BLaER1 (cell line): ENCODE results near the gene RFPL1.
A peak's percentile ranks its signal among the peaks of the same experiment; 100 is the strongest.

ENCODE experiments used
- H3K27ac ChIP-seq: shearing (Covaris generic); formaldehyde crosslinking; 2 replicates; pipeline ENCODE4 v1.8.1; 2022
- H3K27me3 ChIP-seq: shearing (Covaris generic); formaldehyde crosslinking; 2 replicates; pipeline ENCODE4 v1.8.1; 2022
- H3K36me3 ChIP-seq: shearing (Covaris generic); formaldehyde crosslinking; 2 replicates; pipeline ENCODE4 v1.8.1; 2022
- H3K4me1 ChIP-seq: shearing (Covaris generic); formaldehyde crosslinking; 2 replicates; pipeline ENCODE4 v1.8.1; 2022
- H3K4me2 ChIP-seq: shearing (Covaris generic); formaldehyde crosslinking; 2 replicates; pipeline ENCODE4 v1.8.1; 2022
- H3K4me3 ChIP-seq: shearing (Covaris generic); formaldehyde crosslinking; 2 replicates; pipeline ENCODE4 v1.8.1; 2022
- H3K9ac ChIP-seq: shearing (Covaris generic); formaldehyde crosslinking; 2 replicates; pipeline ENCODE4 v1.8.1; 2022
- H3K9me3 ChIP-seq: shearing (Covaris generic); formaldehyde crosslinking; 2 replicates; pipeline ENCODE4 v1.8.1; 2022
- H4K20me1 ChIP-seq: shearing (Covaris generic); formaldehyde crosslinking; 2 replicates; pipeline ENCODE4 v1.8.1; 2022
- Cebpa-rat ChIP-seq: shearing (Covaris generic); IDR thresholded peaks from 2 replicates; pipeline ENCODE4 v1.8.1; 2022

Gene RFPL1

GRCh38 chr22:29459773-29460172 lies 21.4 kb downstream of the RFPL1 start:
- H3K4me3 ChIP-seq: no peak overlapping the region
- no peaks in the 10 kb centered on the region for H3K36me3 ChIP-seq
- no peak overlapping the region for H3K27ac ChIP-seq
- no peak overlapping the region for H3K4me2 ChIP-seq
- H3K27me3 ChIP-seq: no peaks in the 10 kb centered on the region
- no peaks in the 10 kb centered on the region for H4K20me1 ChIP-seq
- no peaks in the 10 kb centered on the region for H3K9me3 ChIP-seq
- H3K4me1 ChIP-seq: no peaks in the 10 kb centered on the region
- TF ChIP-seq Cebpa-rat: no peak
- H3K9ac ChIP-seq: no peak overlapping the region

- H4K20me1 ChIP-seq: no peaks in the 10 kb centered on the region
- H3K9ac ChIP-seq: no peak overlapping the region
- H3K4me2 ChIP-seq: no peak overlapping the region
- no peak overlapping the region for H3K4me3 ChIP-seq
- TF ChIP-seq Cebpa-rat: no peak
- H3K4me1 ChIP-seq: no peaks in the 10 kb centered on the region
- H3K27ac ChIP-seq: no peak overlapping the region
- no peaks in the 10 kb centered on the region for H3K9me3 ChIP-seq
- no peaks in the 10 kb centered on the region for H3K36me3 ChIP-seq
- no peaks in the 10 kb centered on the region for H3K27me3 ChIP-seq
Observed at GRCh38 chr22:29461263-29461662, 22.9 kb downstream of the RFPL1 start.

- Histone ChIP-seq H3K9ac (no peak overlapping the region), H3K4me1 (no peaks in the 10 kb centered on the region), H3K9me3 (no peaks in the 10 kb centered on the region), H3K36me3 (no peaks in the 10 kb centered on the region), H3K27me3 (no peaks in the 10 kb centered on the region), H3K4me3 (no peak overlapping the region), H4K20me1 (no peaks in the 10 kb centered on the region), H3K27ac (no peak overlapping the region), H3K4me2 (no peak overlapping the region)
- TF ChIP-seq Cebpa-rat: no peak
Observed at GRCh38 chr22:29463629-29464028, 25.2 kb downstream of the RFPL1 start.

- TF ChIP-seq Cebpa-rat: no peak
- no peaks in the 10 kb centered on the region; the same call in 1 of the 2 replicates for H3K4me1 ChIP-seq
- no peaks in the 10 kb centered on the region for H4K20me1 ChIP-seq
- H3K36me3 ChIP-seq: no peaks in the 10 kb centered on the region
- no peak overlapping the region for H3K9ac ChIP-seq
- H3K4me2 ChIP-seq: no peak overlapping the region
- H3K27me3 ChIP-seq: no peaks in the 10 kb centered on the region
- H3K9me3 ChIP-seq: no peaks in the 10 kb centered on the region
- H3K27ac ChIP-seq: no peak overlapping the region
- H3K4me3 ChIP-seq: no peak overlapping the region
Observed at GRCh38 chr22:29464581-29464980, 26.2 kb downstream of the RFPL1 start.

- TF ChIP-seq Cebpa-rat: no peak
- no peak overlapping the region for H3K27ac ChIP-seq
- no peaks in the 10 kb centered on the region for H3K36me3 ChIP-seq
- H3K9ac ChIP-seq: no peak overlapping the region
- no peaks in the 10 kb centered on the region for H4K20me1 ChIP-seq
- H3K4me3 ChIP-seq: 0 out of 2 replicates have a peak overlapping the region, but pooled peaks have one; percentile 42
- H3K4me1 ChIP-seq: peaks cover 12% of the 10 kb centered on the region
- peaks cover 7% of the 10 kb centered on the region; the same call in 1 of the 2 replicates for H3K27me3 ChIP-seq
- no peaks in the 10 kb centered on the region for H3K9me3 ChIP-seq
- H3K4me2 ChIP-seq: peak overlapping the region; percentile 83
Observed at GRCh38 chr22:29469755-29470154, 31.4 kb downstream of the RFPL1 start.

GRCh38 chr22:29470159-29470855 lies 31.9 kb downstream of the RFPL1 start:
- H3K4me1 ChIP-seq: peaks cover 18% of the 10 kb centered on the region
- no peak overlapping the region for H3K27ac ChIP-seq
- no peaks in the 10 kb centered on the region for H3K9me3 ChIP-seq
- TF ChIP-seq Cebpa-rat: no peak
- H3K4me3 ChIP-seq: peak overlapping the region; percentile 42; the same call in 1 of the 2 replicates
- H3K9ac ChIP-seq: no peak overlapping the region
- no peaks in the 10 kb centered on the region for H3K36me3 ChIP-seq
- peak overlapping the region; percentile 83 for H3K4me2 ChIP-seq
- peaks cover 7% of the 10 kb centered on the region; the same call in 1 of the 2 replicates for H3K27me3 ChIP-seq
- H4K20me1 ChIP-seq: no peaks in the 10 kb centered on the region

- Histone ChIP-seq H3K4me3 (no peak overlapping the region), H3K27me3 (peaks cover 7% of the 10 kb centered on the region; the same call in 1 of the 2 replicates)
Observed at GRCh38 chr22:29473001-29473400, 34.6 kb downstream of the RFPL1 start.

DNA sequence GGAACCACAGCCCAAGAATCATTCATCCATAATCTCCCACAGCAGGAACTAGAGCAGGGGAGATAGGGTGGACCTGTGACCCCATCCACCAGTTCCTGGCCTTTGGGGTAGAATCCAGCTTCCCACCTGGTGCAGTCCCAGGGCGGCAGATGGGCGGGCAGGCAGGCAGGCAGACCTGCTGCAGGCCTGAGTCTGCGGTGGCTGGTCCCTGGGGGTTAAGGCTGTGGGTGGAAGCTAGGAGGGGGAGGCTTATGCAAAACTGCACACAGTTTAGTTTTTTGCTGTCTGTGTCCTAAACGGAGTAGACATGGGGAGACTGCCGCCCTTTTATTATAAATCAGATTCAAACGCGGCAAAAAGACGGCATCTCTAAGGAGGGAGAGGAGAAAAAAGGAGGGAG lies 37.2 kb downstream of the RFPL1 start:
- TF ChIP-seq Cebpa-rat: no peak
- H3K4me1 ChIP-seq: peaks cover 34% of the 10 kb centered on the region
- H3K36me3 ChIP-seq: no peaks in the 10 kb centered on the region

More at GRCh38 chr22:29473001-29473400, 34.6 kb downstream of the RFPL1 start:
- Histone ChIP-seq H3K9me3 (no peaks in the 10 kb centered on the region), H3K9ac (no peak overlapping the region), H3K4me1 (peaks cover 36% of the 10 kb centered on the region), H4K20me1 (peaks cover 13% of the 10 kb centered on the region), H3K36me3 (no peaks in the 10 kb centered on the region), H3K4me2 (no peak overlapping the region), H3K27ac (no peak overlapping the region)
- TF ChIP-seq Cebpa-rat: no peak

DNA sequence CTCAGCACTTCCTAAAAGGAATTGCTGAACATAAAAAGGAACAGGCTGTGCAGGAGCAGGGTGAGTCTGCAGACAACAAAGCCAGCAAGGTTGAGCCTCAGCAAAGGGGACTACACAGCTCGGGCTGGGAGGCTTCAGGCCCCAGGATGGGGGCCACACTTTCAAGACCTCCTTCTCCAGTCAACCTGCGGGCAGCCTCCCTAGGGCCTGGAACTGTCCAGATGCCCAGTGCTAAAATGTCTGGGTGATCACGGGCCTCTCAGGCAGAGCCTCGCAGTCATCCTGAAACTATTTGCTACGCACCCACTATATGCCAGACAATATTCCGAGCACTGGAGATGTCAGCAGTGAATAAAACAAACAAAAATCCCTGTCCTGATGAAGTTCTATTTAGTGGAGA lies 37.7 kb downstream of the RFPL1 start:
- Histone ChIP-seq H4K20me1 (peaks cover 28% of the 10 kb centered on the region), H3K27ac (no peak overlapping the region), H3K4me2 (peak overlapping the region; percentile 79), H3K27me3 (peaks cover 20% of the 10 kb centered on the region), H3K4me3 (no peak overlapping the region), H3K9ac (no peak overlapping the region), H3K36me3 (no peaks in the 10 kb centered on the region), H3K4me1 (peaks cover 30% of the 10 kb centered on the region), H3K9me3 (peaks cover 14% of the 10 kb centered on the region; the same call in 1 of the 2 replicates)
- no peak for TF ChIP-seq Cebpa-rat

More for the DNA sequence above, 37.2 kb downstream of the RFPL1 start:
- peaks cover 11% of the 10 kb centered on the region; the same call in 1 of the 2 replicates for H3K9me3 ChIP-seq
- H3K27ac ChIP-seq: no peak overlapping the region
- no peak overlapping the region for H3K4me3 ChIP-seq
- H4K20me1 ChIP-seq: peaks cover 28% of the 10 kb centered on the region
- peak overlapping the region; percentile 79 for H3K4me2 ChIP-seq
- peaks cover 20% of the 10 kb centered on the region for H3K27me3 ChIP-seq
- H3K9ac ChIP-seq: no peak overlapping the region

DNA sequence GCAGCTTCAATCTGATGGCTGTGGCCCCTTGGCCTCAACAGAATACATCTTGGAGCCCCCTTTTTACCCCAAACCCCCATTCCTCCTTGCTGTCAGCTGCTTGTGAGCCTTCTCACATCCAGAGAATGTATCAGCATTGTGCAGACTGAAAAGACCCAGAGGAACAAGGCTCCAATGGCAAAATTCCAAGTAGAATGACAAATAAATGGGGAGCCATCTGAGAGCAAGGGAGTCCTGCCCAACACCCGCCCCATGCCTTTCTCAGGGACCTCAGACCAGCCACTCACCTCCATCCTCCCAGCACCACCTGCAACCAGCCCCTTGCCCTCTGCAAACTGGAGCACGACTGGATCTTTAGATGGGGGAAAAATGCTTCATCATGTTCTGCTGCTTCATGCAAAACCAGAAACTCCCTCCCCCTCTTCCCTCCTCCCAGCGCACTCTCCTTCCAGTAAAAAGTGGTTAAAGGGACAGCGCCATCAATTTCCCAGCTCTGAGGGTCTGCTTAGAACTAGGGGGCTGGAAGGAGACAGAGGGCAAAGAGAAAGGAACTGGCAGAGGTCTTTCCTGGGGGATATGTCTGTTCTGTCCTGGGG lies 39.4 kb downstream of the RFPL1 start:
- H3K4me1 ChIP-seq: peaks cover 30% of the 10 kb centered on the region
- H3K9me3 ChIP-seq: peaks cover 14% of the 10 kb centered on the region; the same call in 1 of the 2 replicates
- no peak for TF ChIP-seq Cebpa-rat
- H3K4me2 ChIP-seq: peak overlapping the region; percentile 52
- H3K9ac ChIP-seq: no peak overlapping the region
- H4K20me1 ChIP-seq: peaks cover 28% of the 10 kb centered on the region
- no peak overlapping the region for H3K27ac ChIP-seq
- no peaks in the 10 kb centered on the region for H3K36me3 ChIP-seq
- no peak overlapping the region for H3K4me3 ChIP-seq
- H3K27me3 ChIP-seq: peaks cover 20% of the 10 kb centered on the region
